ENCODE measurements around the gene CLIP3. TPM values are rescaled to one million over a fixed set of nuclear protein-coding genes. Genes with fewer than 3 reads are reported as not detected.

CLIP3 gene
- total RNA-seq, 1 donor from 2014 or later: 4.7 TPM

DNA sequence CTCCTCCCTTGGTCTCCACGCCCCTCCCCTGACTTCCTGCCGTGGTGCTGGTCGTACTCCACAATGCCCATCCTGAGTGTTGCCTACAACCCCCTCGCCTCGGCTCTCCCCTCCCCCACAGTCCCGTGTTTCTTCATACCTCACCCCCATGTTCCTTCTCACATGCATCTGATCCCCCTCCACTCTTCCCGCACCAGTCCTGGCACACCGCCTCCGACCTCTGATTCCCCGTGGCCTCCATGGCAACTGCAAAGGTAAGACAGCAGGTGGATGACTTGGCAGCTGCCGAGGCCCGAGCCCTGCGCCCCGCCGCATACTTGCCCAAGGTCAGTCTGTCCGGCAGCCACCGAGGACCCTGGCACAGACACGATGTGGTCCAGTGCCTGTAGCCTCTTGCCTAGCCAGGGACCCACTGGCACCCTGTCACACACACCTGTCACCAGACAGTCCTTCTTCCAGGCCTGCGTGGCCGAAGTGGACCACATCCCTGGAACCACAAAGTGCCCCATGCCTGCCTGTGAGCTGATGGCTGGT lies 53.8 kb downstream of the CLIP3 start:
- DNase-seq (ENCODE audit: low read depth): no peak
- no peaks in the 10 kb centered on the region for H3K36me3 ChIP-seq (ENCODE audit: control insufficient read depth, insufficient read depth, low read length)
- H3K4me3 ChIP-seq (ENCODE audit: low read depth, low read length): no peak overlapping the region
- TF ChIP-seq, protein P1, sequence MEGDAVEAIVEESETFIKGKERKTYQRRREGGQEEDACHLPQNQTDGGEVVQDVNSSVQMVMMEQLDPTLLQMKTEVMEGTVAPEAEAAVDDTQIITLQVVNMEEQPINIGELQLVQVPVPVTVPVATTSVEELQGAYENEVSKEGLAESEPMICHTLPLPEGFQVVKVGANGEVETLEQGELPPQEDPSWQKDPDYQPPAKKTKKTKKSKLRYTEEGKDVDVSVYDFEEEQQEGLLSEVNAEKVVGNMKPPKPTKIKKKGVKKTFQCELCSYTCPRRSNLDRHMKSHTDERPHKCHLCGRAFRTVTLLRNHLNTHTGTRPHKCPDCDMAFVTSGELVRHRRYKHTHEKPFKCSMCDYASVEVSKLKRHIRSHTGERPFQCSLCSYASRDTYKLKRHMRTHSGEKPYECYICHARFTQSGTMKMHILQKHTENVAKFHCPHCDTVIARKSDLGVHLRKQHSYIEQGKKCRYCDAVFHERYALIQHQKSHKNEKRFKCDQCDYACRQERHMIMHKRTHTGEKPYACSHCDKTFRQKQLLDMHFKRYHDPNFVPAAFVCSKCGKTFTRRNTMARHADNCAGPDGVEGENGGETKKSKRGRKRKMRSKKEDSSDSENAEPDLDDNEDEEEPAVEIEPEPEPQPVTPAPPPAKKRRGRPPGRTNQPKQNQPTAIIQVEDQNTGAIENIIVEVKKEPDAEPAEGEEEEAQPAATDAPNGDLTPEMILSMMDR (IDR thresholded peaks at IDR 0.05; ENCODE audit: insufficient read depth, low read length, poor library complexity, severe bottlenecking): no peak
- peaks cover 3% of the 10 kb centered on the region for H3K27me3 ChIP-seq (ENCODE audit: control insufficient read depth, insufficient read depth, low read length)

DNA sequence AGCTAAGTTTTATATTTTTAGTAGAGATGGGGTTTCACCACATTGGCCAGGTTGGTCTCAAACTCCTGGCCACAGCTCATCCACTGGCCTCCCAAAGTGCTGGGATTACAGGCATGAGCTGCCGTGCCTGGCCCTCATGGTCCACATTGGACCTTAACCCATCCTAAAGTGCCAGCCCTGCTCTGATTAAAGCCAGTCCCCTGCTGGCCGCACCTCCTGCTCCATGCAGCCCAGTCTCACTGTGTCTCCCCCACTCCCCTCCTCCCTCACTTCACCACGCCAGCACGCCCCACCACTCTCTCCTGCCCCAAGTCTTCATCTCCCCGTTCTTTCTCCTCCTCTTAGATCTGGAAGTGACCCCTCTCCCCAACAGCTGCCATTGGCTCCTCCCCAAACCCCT lies 54.4 kb downstream of the CLIP3 start:
- H3K4me3 ChIP-seq (ENCODE audit: low read depth, low read length): no peak overlapping the region
- peaks cover 3% of the 10 kb centered on the region for H3K27me3 ChIP-seq (ENCODE audit: control insufficient read depth, insufficient read depth, low read length)
- TF ChIP-seq, protein P1 (IDR thresholded peaks at IDR 0.05; ENCODE audit: insufficient read depth, low read length, poor library complexity, severe bottlenecking): no peak
- DNase-seq (ENCODE audit: low read depth): no peak
- no peaks in the 10 kb centered on the region for H3K36me3 ChIP-seq (ENCODE audit: control insufficient read depth, insufficient read depth, low read length)

DNA sequence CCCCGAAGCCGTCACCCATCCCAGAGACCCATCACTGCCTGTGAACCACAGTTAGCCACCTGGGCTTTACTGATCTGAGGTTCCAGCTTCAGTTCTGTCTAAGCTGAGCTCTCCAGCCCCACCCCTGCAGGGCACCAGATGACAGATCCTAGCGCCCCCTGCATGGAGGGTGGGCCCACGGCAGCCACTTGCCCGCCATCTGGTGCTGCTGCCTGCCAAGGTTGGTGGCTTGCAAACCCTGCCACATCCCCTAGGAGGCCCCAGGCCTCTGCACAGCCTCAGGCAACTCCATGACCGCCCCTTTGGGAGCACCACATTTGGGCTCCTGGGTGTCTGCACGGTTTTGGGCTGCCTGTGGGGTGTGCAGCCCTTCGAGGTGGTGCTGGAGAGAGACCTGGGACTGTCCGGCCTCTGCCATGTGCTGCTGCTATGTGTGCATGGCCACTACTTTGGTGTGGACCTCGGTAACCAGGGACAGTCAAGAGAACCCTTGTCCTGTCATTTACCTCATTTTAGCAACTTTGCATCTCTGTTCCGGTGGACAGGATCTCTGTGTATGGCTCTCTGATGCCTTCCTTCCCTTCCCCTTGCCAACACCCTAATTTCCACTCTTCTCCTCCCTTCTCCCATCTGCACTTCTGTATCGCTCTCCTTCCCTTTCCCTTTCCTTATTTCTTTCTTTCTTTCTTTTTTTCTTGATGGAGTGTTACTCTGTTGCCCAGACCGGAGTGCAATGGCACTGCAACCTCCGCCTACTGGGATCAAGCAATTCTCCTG lies 55.0 kb downstream of the CLIP3 start:
- no peak overlapping the region for H3K4me3 ChIP-seq (ENCODE audit: low read depth, low read length)
- TF ChIP-seq, protein P1 (IDR thresholded peaks at IDR 0.05; ENCODE audit: insufficient read depth, low read length, poor library complexity, severe bottlenecking): peak; percentile 2
- no peak for DNase-seq (ENCODE audit: low read depth)
- no peaks in the 10 kb centered on the region for H3K36me3 ChIP-seq (ENCODE audit: control insufficient read depth, insufficient read depth, low read length)
- H3K27me3 ChIP-seq (ENCODE audit: control insufficient read depth, insufficient read depth, low read length): peaks cover 3% of the 10 kb centered on the region

DNA sequence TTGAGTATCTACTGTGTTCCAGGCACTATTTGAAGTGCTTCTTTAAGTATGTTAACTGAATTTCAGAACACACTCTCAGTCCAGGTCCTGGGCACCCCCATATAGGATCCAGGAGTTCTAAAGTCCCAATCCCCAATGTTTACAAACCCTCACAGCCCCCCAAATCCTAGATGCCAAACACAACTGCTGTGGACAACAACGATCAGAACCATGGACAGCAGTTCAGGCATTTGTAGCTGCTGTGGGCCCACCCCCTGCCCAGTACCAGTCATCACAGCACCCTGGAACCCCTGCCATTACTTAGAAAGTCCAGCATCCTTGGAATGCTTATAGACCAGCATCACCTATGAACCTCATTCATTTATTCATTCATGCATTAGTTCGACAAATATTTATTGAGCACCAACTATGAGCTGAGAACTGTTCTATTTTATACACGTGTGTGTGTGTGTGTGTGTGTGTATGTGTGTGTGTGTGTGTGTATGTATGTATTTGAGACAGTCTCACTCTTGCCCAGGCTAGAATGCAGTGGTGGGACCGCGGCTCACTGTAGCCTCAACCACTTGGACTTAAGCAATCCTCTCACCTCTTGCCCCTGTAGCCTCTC lies 57.0 kb downstream of the CLIP3 start:
- H3K27me3 ChIP-seq (ENCODE audit: control insufficient read depth, insufficient read depth, low read length): peaks cover 3% of the 10 kb centered on the region
- TF ChIP-seq, protein P1 (IDR thresholded peaks at IDR 0.05; ENCODE audit: insufficient read depth, low read length, poor library complexity, severe bottlenecking): no peak
- DNase-seq (ENCODE audit: low read depth): no peak
- no peaks in the 10 kb centered on the region for H3K36me3 ChIP-seq (ENCODE audit: control insufficient read depth, insufficient read depth, low read length)
- H3K4me3 ChIP-seq (ENCODE audit: low read depth, low read length): no peak overlapping the region

DNA sequence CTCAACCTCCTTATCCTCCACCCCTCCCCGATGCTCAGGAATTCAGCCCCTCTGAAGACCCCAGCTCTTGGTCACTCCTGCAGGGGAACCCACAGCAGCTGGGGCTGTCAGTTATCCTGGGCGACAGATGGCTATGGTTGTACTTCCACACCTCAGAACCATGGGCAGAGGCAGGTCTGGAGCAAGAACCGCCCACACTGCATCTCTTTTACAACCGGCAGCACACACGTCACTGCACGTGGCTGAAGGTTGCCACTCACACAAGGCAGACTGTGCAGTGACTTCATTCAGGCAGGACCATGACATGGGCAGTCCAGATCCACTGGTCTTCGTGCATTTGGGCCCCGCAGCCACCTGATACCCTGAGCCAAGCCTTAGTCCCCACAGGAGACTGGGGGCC lies 59.2 kb downstream of the CLIP3 start:
- DNase-seq (ENCODE audit: low read depth): no peak
- Histone ChIP-seq H3K4me3 (ENCODE audit: low read depth, low read length) (no peak overlapping the region), H3K27me3 (ENCODE audit: control insufficient read depth, insufficient read depth, low read length) (no peaks in the 10 kb centered on the region), H3K36me3 (ENCODE audit: control insufficient read depth, insufficient read depth, low read length) (no peaks in the 10 kb centered on the region)
- TF ChIP-seq, protein P1 (IDR thresholded peaks at IDR 0.05; ENCODE audit: insufficient read depth, low read length, poor library complexity, severe bottlenecking): no peak

All from kidney epithelial cell (primary cell).